SKM-1 treated with dmso at 0.1 percent for 144 hours (cell line): ENCODE data around the gene NTS.

Source experiments
- DNase-seq: peaks from one replicate; lab custom pipeline; 2025; ENCODE audit not compliant: unreplicated experiment; lab: John Stamatoyannopoulos, UW

Gene NTS

DNA sequence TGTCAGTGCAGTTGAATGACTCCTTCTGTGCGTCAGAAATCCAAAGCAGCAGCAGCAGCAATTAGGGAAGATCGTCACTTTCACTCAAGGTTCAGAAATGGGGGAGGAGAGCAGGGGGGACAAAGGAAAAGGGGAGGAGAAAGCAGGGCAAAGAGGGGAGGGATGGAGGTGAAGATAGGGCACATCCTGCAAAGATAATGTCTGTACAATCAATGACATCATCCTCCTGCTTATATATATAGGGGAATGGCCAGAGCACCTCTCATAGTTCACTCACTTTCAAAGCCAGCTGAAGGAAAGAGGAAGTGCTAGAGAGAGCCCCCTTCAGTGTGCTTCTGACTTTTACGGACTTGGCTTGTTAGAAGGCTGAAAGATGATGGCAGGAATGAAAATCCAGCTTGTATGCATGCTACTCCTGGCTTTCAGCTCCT, at the start of gene NTS:
Gene NTS, plus strand, starts transcription at position 265 of the 431 bp plus-strand sequence. Its CDS starts 109 bp downstream, at position 374.
- DNase-seq, result peak; percentile 3

- no peak for DNase-seq
These were observed 48.3 kb upstream of the NTS start for GRCh38 chr12:85825746-85826145.

DNA sequence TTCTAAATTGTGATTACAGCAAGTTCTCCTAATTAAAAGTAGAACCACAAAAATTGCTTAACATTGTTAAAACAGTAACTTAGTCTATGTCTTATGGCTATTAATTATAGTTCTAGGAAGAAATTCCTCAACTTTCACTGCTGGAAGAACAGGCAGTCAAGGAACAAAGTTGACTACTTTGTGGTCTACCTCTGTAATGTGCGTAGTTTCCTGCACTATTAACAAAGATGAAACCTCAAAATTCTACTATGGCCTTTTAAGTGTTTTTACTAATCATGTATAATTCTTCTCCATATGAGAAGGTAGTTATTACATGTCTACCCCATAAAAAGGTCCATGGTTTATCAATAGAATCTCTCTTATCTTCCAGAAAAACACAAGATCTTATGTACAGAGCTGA, 45.5 kb upstream of the NTS start:
- DNase-seq, result no peak

GRCh38 chr12:85829391-85829790, 44.7 kb upstream of the NTS start:
- no peak for DNase-seq

DNA sequence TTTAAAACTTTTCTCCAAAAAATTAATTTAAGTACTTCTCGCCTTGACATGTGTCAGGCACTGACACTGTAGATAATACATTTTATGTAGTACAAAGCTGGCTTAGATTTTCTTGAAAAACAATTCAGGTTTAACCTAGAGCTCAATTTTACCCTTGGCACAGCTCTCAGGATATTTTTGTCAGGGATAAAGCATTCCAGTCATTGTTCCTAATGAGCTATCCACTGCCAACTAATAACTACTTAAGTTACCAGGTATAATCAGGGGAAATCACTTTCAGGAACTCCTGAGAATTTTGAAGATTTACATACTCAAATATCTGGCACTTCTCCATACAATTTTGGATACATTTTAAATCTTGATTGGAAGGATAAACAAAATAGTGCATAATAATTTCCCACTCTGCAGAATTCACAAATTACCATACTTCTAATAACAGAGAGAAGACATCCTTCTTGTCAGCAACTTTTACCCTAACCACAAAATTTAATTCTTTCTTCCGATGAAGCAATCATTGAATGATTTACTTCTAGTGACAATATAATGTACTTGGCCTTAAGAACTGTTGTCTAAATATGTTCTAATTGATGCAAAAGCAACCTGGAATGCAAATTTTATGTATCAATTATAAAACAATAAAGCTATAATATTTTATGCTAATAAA, 42.6 kb upstream of the NTS start:
- DNase-seq, result no peak

- no peak for DNase-seq
These were observed 40.5 kb upstream of the NTS start for GRCh38 chr12:85833579-85833978.

GRCh38 chr12:85834378-85834777, 39.7 kb upstream of the NTS start:
- DNase-seq, result no peak

GRCh38 chr12:85835426-85836196, 38.5 kb upstream of the NTS start:
- no peak for DNase-seq

DNA sequence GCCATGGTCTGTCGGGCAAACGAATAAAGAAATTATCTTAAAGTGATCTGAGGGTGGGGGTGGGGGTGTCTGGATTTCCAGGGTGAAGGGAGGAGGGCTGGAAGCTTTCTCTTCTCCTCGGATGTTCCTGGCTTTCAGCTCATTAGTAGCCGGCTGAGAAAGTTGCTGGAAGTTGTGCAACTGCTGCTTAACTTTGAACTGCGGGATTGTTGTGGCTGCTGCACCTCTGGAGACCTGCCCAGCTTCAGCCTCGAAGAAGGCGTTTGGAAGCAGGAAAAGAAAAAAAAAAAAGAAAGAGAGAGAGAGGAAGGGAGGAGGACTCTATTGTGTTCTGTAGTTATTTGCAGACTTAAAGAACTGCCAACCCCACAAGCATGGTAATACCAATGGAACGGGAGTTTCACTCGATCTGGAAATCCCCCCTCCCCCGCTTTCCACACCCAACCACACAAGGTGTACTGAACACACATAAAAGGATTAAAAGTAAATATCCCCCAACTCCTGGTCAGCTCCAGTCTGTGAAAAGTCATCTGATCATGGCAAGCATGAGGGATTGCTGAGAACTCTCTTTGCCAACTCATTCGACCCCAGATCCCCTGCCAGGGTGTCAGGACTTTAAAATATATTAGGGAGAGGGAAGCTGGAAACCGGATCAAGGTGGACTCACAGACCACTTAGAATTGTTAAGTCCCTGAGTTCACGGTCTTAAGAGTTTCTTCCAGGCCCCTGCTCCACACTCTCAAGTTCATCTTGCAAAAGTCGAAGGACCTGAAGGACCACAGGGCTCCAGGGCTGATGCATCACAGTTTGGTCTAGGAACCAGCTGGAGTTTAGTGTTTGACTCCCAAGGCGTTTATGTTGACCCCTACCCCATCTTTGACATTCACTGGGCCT, 37.7 kb upstream of the NTS start, which contains the start of gene RASSF9:
Gene RASSF9, minus strand, starts transcription at position 213 of the 894 bp plus-strand sequence. Its CDS starts 208 bp downstream, at position 5.
- no peak for DNase-seq

GRCh38 chr12:85843606-85844310, 30.3 kb upstream of the NTS start:
- DNase-seq, result no peak

GRCh38 chr12:85849344-85849743, 24.8 kb upstream of the NTS start:
- no peak for DNase-seq

DNA sequence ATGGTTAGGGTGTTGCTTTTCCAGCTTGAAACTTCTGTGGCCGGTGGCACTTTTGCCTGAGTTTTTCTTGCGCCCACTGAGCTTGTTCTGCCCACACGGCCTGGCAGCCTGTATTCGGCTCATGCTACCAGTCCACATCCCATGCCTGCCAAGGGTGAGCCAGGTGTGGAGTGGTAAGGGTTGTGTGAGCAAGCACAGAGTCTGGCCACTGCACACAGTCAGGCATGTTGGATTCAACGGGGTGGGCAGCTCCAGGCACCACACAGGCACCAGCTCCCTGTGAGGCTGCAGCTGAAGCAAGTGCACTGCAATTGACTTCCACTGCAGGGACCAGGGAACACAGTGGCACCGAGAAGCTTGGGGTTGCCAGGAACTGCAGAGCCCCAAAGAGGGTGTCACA, 18.8 kb upstream of the NTS start:
- no peak for DNase-seq

GRCh38 chr12:85856966-85857365, 17.1 kb upstream of the NTS start:
- no peak for DNase-seq

DNA sequence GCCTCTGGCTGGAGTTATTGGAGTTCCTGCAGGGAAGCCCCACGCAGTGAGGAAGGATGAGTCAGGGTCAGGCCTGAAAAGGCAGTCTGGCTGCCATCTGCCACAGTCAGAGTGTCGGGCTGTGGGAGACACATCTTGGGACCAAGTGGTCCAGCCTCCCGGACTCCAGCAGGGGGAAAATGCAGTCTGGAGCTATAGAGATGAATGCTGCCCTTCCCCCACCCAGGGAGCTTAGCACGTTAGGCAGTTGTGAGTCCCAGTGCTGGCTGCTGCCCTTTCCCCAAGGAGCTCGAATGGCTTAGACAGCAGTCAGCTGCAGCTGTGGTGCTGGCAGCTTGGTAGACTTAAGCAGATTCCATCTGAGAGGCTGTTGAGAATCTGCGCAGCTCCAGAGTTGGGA, 8.2 kb upstream of the NTS start:
- no peak for DNase-seq

- no peak for DNase-seq
These were observed 6.9 kb upstream of the NTS start for GRCh38 chr12:85866986-85867776.

GRCh38 chr12:85872497-85873091, 1.5 kb upstream of the NTS start:
- peak; percentile 13 for DNase-seq

DNA sequence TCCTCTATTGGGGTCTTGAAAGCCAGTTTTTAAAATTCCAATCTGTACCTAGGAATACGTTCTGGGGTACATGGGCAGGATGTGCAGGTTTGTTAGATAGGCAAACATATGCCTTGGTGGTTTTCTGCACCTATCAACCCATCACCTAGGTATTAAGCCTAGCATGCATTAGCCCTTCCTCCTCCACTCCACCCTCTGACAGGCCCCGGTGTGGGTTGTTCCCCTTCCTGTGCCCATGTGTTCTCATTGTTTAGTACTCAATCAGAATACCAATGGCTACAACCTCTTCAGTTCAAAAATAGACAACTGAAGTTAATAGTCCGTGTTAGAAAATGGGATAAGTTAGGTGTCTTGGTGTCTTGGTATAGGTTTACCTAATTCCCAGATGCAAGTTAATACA, 3.4 kb downstream of the NTS start:
- DNase-seq, result no peak

- DNase-seq, result no peak
These were observed 9.7 kb downstream of the NTS start for GRCh38 chr12:85883763-85884162.

GRCh38 chr12:85894653-85895052, 20.6 kb downstream of the NTS start:
- DNase-seq, result no peak
